K562 (cell line): ENCODE data around the gene LSP1. TPM values are rescaled to one million over a fixed set of nuclear protein-coding genes. Genes with fewer than 3 reads are reported as not detected.

ENCODE experiments used
- ATAC-seq: fragments of 200-7000 bp; cut with Tn5 transposase; 3 replicates; pipeline ENCODE4 v1.9.1; 2020; ENCODE audit warnings: moderate library complexity
- BruUV-seq: library from RNA; stranded (reverse); fragments of 400-500 nt; replicated peaks from 2 replicates; lab custom pipeline; 2021; lab: Mats Ljungman, UMichigan
- CTCF ChIA-PET: fragments of 300-600 bp; formaldehyde crosslinking; extraction: SDS; loops from one replicate; lab custom pipeline; 2021; ENCODE audit warnings: low intra/inter-chr PET ratio; lab: Yijun Ruan, JAX
- POLR2A ChIA-PET: fragments of 300-600, 350-650 bp; sonication (Branson Sonifier 250); formaldehyde crosslinking; extraction: SDS; loops from one replicate; lab custom pipeline; 2021; ENCODE audit warnings: antibody characterized with exemption, inconsistent platforms; lab: Yijun Ruan, JAX
- DNase-seq, 4 experiments: peaks; one replicate each; pipeline versions ENCODE4 v3.0.0 to v3.0.0-alpha.2; 2011 to 2018; ENCODE audit warnings: low spot score in 3 of 4, mixed read lengths in 3 of 4; ENCODE audit errors: extremely low read depth in 1 of 4
- FAIRE-seq: peaks from 2 replicates; lab custom pipeline; 2011; peaks lifted over from hg19 to GRCh38; lab: Jason Lieb, UNC
- H2AFZ ChIP-seq: 2 replicates; pipeline ENCODE4 v1.6.0; 2011; ENCODE audit warnings: low read depth, low read length, control low read depth, inconsistent platforms
- H3K27ac ChIP-seq: fragments of 200-600 bp; 3 replicates; pipeline ENCODE4 v1.8.0; 2011; ENCODE audit warnings: low read depth, mild to moderate bottlenecking, control low read depth, inconsistent platforms, low read length, moderate library complexity, mixed read lengths; ENCODE audit errors: extremely low read depth
- H3K27me3 ChIP-seq, 2 experiments: fragments of 300-600 bp in 1 of 2; 2 replicates in 1 of 2; 3 replicates in 1 of 2; pipeline versions ENCODE4 v1.6.0 to v1.8.0; 2011; ENCODE audit warnings: inconsistent platforms in 2 of 2, low read length in 2 of 2, mild to moderate bottlenecking in 1 of 2, mixed read lengths in 1 of 2, moderate library complexity in 1 of 2; ENCODE audit not compliant: control insufficient read depth in 2 of 2, insufficient read depth in 2 of 2
- H3K36me3 ChIP-seq: fragments of 300-600 bp; 3 replicates; pipeline ENCODE4 v1.8.0; 2011; ENCODE audit warnings: mild to moderate bottlenecking, low read length, inconsistent platforms; ENCODE audit not compliant: control insufficient read depth, insufficient read depth
- H3K4me1 ChIP-seq, 2 experiments: fragments of 200-600 bp in 1 of 2; replicated peaks in 1 of 2; 2 replicates in 1 of 2; 3 replicates in 1 of 2; pipeline versions ENCODE4 v1.5.1 to v1.8.0; 2011; ENCODE audit warnings: inconsistent platforms in 2 of 2, low read length in 2 of 2, mild to moderate bottlenecking in 1 of 2, mixed read lengths in 1 of 2, moderate library complexity in 1 of 2; ENCODE audit not compliant: control insufficient read depth in 2 of 2, insufficient read depth in 2 of 2
- H3K4me2 ChIP-seq: 2 replicates; pipeline ENCODE4 v1.6.1; 2011; ENCODE audit warnings: low read length, control low read depth, inconsistent platforms, mixed read lengths; ENCODE audit not compliant: insufficient read depth
- H3K4me3 ChIP-seq: fragments of 200-600 bp; sonication (generic), shearing (Covaris generic); 2 replicates; pipeline ENCODE4 v1.5.1; 2016; ENCODE audit warnings: control low read depth, inconsistent platforms
- H3K79me2 ChIP-seq: fragments of 200-600 bp; 3 replicates; pipeline ENCODE4 v1.8.0; 2011; ENCODE audit warnings: low read length, inconsistent platforms; ENCODE audit not compliant: control insufficient read depth, insufficient read depth
- H3K9ac ChIP-seq, 2 experiments: 2 replicates each; pipeline versions ENCODE4 v1.6.0 to v1.6.1; 2011; ENCODE audit warnings: low read depth in 2 of 2, low read length in 2 of 2, control low read depth in 1 of 2, inconsistent platforms in 1 of 2, mild to moderate bottlenecking in 1 of 2, mixed read lengths in 1 of 2; ENCODE audit not compliant: insufficient read depth in 1 of 2
- H3K9me1 ChIP-seq: one replicate; pipeline ENCODE4 v1.6.0; 2011; ENCODE audit warnings: inconsistent platforms, mild to moderate bottlenecking, low read length, moderate library complexity; ENCODE audit not compliant: control insufficient read depth, insufficient read depth
- H3K9me3 ChIP-seq: replicated peaks from 2 replicates; pipeline ENCODE4 v1.5.1; 2011; ENCODE audit warnings: low read depth, low read length, inconsistent platforms; ENCODE audit not compliant: control insufficient read depth, insufficient read depth
- H4K20me1 ChIP-seq: replicated peaks from 2 replicates; pipeline ENCODE4 v1.6.1; 2011; ENCODE audit warnings: low read length, inconsistent platforms, mixed read lengths; ENCODE audit not compliant: control insufficient read depth, insufficient read depth
- PHF21A ChIP-seq: fragments of 450-650 bp; IDR thresholded peaks from 2 replicates; pipeline ENCODE4 v1.6.1; 2017; ENCODE audit warnings: low read depth, borderline replicate concordance
- U2AF2 ChIP-seq: fragments of 200-400 bp; formaldehyde crosslinking; optimal IDR thresholded peaks from 2 replicates; pipeline ENCODE3; 2017; ENCODE audit warnings: low read depth, mild to moderate bottlenecking, low read length
- ZNF436 ChIP-seq: fragments of 250-450, 450-650 bp; sonication (Bioruptor Pico); formaldehyde crosslinking; IDR thresholded peaks from 2 replicates; pipeline ENCODE4 v1.7.0; 2020; ENCODE audit warnings: mild to moderate bottlenecking
- ZNF445 ChIP-seq: fragments of 250-450 bp; sonication (Bioruptor Pico); IDR thresholded peaks from 2 replicates; pipeline ENCODE4 v1.4.0; 2020; ENCODE audit warnings: low read depth, mild to moderate bottlenecking, moderate library complexity
- WGBS: fragments of 100-300 bp; shearing (Covaris generic); methylation state at CpG from one replicate; pipeline ENCODE4 v1.1.6; 2016; ENCODE audit warnings: low coverage, mixed read lengths; ENCODE audit not compliant: insufficient coverage; ENCODE audit errors: missing lambda C conversion rate; 5-methylcytosine and 5-hydroxymethylcytosine counted together
- in situ Hi-C: fragments of 300-500 bp; cut with MboI; formaldehyde crosslinking; loops from 4 replicates; pipeline ENCODE4 v1.15.0; 2018; ENCODE audit warnings: inconsistent platforms, mixed read lengths
- intact Hi-C: fragments of 100-400 bp; cut with micrococcal nuclease; formaldehyde crosslinking; loops from 2 replicates; pipeline ENCODE4 v1.14.2; 2022
- polyA plus RNA-seq, 8 experiments: library from polyadenylated mRNA; depleted of rRNA in 4 of 8; stranded (reverse) in 5 of 8; unstranded in 3 of 8; fragments of >200 nt; fragmentation: Nextera tagmentation in 2 of 8; fragmentation: Illumina TruSeq in 1 of 8; extraction: Ambion mirVana in 2 of 8; extraction: Trizol in 1 of 8; gene quantifications; 2 replicates each; pipeline versions ENCODE4 v1.2.1 to v1.2.3, GENCODE V29; 2011 to 2014; ENCODE audit warnings: inconsistent platforms in 1 of 8, missing spikeins in 1 of 8
- total RNA-seq, 7 experiments: library from RNA; depleted of rRNA in 6 of 7; stranded (reverse); fragments of >200 nt in 6 of 7; fragmentation: Illumina TruSeq in 2 of 7; extraction: Trizol in 2 of 7; gene quantifications; 2 replicates each; pipeline versions ENCODE4 v1.2.1 to v1.2.3, GENCODE V29; 2011 to 2021; ENCODE audit warnings: low replicate concordance in 1 of 7

Gene LSP1
- total and polyA plus RNA-seq, 9 of the 15 experiments (the other 6 are each of a cell fraction or from before 2014, with no cell fraction given): 0.08 to 2.9 (median 0.65) TPM; not detected in 2

DNA sequence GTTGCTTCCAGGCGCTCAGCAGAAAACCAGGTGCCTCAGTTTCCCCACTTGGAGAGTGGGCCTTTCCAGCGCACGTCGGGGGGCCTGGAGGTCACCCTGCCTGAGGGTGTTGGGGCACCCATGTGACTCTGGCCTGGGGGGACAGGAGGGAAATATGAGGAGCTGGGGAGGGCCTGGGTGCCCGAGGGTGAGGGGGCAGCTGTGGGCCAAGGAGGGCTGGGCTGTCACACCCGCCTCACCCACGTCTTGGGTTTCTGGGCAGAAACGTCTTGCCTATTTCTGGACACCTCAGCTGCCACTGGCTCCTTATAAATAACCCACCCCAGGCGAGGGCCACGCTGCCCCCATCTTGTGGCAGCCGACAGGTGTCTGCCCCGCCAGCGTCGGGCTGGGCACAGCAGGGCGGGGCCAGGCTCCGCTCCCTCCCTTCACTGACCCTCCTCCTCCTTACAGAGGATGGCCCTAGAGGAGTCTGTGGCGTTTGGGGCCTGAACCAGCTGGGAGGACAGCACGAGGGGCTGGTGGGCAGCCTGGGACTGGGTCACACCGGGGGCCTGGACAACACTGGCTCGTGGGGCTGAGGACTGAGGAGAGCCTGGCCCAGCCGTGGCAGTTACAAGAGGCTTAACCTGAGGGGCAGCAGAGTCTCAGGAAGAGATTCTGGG is 68.2 kb downstream of the LSP1 start:
- TF ChIP-seq PHF21A (no peak), U2AF2 (no peak), ZNF436 (no peak), ZNF445 (CRISPR knock-in tag) (no peak)
- intact Hi-C loops (no loop called here), in situ Hi-C loops (no loop called here)
- Histone ChIP-seq H3K36me3 (no peaks in the 10 kb centered on the region), H3K27me3 (peaks cover 15 to 67% of the 10 kb centered on the region in 2 experiments; a peak in 4 of 5 replicates), H4K20me1 (peaks cover 9% of the 10 kb centered on the region; the same call in 1 of the 2 replicates), H3K27ac (no peak overlapping the region), H3K79me2 (no peaks in the 10 kb centered on the region), H3K4me2 (no peak overlapping the region), H2AFZ (no peak overlapping the region), H3K9me1 (no peaks in the 10 kb centered on the region), H3K9ac (no peak overlapping the region), H3K4me3 (no peak overlapping the region), H3K4me1 (peaks cover 0 to 40% of the 10 kb centered on the region in 2 experiments; a peak in 2 of 5 replicates), H3K9me3 (no peaks in the 10 kb centered on the region)
- ATAC-seq (no peak), DNase-seq (no peak), FAIRE-seq (no peak)
- POLR2A ChIA-PET: interaction anchor here (1.0 kb wide), 1 partner anchor 14 kb away, joined by 3 read pairs; no protein-coding TSS in a partner anchor
- 1% methylated on average over 18 of the region's 21 CpGs for WGBS
- CTCF ChIA-PET: no interaction called here
- BruUV-seq: no TSS peak
